AG09309 (cell line): ENCODE measurements around the gene DENND1A.

Source experiments
- DNase-seq: peaks from one replicate; pipeline ENCODE4 v3.0.0-alpha.2; 2010; ENCODE audit warnings: low read depth
- H3K4me3 ChIP-seq: 2 replicates; pipeline ENCODE4 v1.5.1; 2011; ENCODE audit warnings: mild to moderate bottlenecking, low read depth, low read length, moderate library complexity; ENCODE audit not compliant: control insufficient read depth
- TF ChIP-seq, protein P1 (sequence below): IDR thresholded peaks from 2 replicates; pipeline ENCODE4 v1.5.1; 2011; ENCODE audit warnings: mild to moderate bottlenecking, low read depth, low read length, inconsistent platforms; ENCODE audit not compliant: insufficient read depth, control insufficient read depth; ENCODE audit errors: missing control alignments

DENND1A gene

DNA sequence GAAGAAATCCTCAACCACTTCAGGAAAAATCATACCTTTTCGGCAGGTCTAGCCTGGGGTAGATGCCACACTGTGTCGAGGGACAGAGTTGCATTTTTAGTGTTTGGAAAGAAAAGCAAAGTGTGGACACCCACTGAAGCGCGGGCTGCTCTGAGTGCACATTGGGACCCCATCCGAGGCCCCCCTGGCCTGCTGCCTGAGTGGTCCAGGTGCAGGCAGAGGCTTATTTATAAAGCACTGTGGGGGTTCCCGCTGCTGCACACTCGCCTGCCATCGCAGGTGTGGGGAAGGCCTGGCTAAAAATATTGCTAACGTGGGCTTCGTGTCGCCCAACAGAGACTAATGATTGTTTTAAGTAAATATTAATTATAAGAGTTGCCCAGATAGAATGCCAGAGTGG is 454.5 kb downstream of the DENND1A start:
- TF ChIP-seq, protein P1, sequence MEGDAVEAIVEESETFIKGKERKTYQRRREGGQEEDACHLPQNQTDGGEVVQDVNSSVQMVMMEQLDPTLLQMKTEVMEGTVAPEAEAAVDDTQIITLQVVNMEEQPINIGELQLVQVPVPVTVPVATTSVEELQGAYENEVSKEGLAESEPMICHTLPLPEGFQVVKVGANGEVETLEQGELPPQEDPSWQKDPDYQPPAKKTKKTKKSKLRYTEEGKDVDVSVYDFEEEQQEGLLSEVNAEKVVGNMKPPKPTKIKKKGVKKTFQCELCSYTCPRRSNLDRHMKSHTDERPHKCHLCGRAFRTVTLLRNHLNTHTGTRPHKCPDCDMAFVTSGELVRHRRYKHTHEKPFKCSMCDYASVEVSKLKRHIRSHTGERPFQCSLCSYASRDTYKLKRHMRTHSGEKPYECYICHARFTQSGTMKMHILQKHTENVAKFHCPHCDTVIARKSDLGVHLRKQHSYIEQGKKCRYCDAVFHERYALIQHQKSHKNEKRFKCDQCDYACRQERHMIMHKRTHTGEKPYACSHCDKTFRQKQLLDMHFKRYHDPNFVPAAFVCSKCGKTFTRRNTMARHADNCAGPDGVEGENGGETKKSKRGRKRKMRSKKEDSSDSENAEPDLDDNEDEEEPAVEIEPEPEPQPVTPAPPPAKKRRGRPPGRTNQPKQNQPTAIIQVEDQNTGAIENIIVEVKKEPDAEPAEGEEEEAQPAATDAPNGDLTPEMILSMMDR, result no peak
- DNase-seq, result no peak
- no peak overlapping the region for H3K4me3 ChIP-seq

DNA sequence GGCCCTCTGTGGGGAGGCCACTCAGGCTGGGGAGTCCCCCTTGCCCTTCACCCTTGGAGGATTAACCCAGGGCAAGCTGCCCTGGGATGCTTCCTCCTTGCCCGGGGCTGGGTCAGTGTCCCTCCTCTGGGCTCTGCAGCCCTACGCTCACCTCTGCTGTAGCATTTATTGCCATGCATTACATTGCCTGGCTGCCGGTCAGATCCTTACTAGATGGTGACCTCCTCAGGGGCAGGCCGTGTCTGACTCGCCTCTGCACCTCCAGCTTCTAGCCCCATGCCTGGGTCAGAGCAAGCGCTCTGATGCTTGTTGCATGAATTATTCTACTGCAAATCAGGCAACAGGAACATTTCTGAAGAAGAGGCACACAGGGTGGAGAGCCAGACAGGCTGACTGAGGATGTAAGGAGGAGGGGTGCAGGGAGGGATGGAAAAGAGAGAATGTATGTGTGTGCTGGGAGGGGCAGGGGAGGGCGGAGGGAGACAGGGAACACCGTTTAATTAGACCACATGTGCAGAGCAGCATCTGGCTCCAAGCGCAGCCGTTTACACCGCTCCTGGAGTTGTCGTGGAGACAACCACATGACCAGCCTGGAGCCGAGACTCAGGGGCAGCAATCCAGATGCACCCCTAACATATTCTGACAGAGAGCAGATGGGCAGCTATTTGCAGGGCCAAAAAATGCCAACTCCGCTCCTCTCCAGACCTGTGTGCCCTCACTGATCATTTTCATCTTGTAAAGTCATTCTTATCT is 456.9 kb downstream of the DENND1A start:
- TF ChIP-seq, protein P1, result no peak
- DNase-seq, result no peak
- H3K4me3 ChIP-seq, result no peak overlapping the region

- no peak for DNase-seq
- H3K4me3 ChIP-seq, result no peak overlapping the region
- TF ChIP-seq, protein P1, result no peak
Measured at GRCh38 chr9:123471843-123472570, 457.9 kb downstream of the DENND1A start.

GRCh38 chr9:123470991-123471770 is 458.7 kb downstream of the DENND1A start:
- TF ChIP-seq, protein P1, result no peak

DNA sequence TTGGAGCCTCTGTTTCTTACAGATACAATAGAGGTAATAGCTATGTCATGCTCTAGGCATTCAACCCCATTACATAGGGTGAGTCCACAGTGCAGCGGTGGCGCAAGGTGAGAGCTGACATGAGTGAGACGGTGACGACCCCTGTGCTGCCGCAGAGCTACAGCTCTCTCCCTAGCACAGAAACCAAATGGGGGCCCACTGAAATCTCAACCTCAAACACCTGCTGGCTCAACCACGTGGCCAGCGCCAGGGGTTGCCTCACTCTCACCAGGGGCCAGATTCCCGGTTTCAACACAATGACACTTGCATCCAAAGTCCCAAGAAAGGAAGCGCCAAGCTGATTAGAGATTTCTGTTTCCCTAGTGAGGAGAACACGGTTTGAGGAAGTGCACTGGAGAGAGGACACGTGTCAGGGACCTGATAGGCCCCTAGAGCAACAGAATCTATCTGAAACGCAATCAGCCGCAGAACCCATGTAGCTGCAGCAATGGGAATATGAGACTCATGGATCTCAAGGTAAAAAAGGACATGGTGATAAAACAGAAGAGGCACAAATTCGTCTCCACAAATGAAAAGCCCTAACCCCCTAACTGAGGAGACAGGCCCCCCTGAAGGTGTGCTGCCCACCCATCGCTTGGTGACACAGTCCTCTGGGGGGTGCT is 459.7 kb downstream of the DENND1A start:
- no peak overlapping the region for H3K4me3 ChIP-seq
- no peak for DNase-seq

More at GRCh38 chr9:123470991-123471770, 458.7 kb downstream of the DENND1A start:
- no peak for DNase-seq
- no peak overlapping the region for H3K4me3 ChIP-seq

More for the DNA sequence above, 459.7 kb downstream of the DENND1A start:
- TF ChIP-seq, protein P1, result no peak
